ENCODE measurements around the gene GBA3.

GBA3 gene

GRCh38 chr4:22672944-22673343 is 19.8 kb upstream of the GBA3 start:
- no peak overlapping the region for H3K14ac ChIP-seq (ENCODE audit: low read length)
- no peaks in the 10 kb centered on the region for H3K36me3 ChIP-seq (replicated peaks in 1 of 2; ENCODE audit: control insufficient read depth in 2 of 2, insufficient read depth in 2 of 2, low read length in 2 of 2)
- no peak overlapping the region for H3K23ac ChIP-seq (ENCODE audit: low read depth, low read length, poor library complexity)
- H3K18ac ChIP-seq (ENCODE audit: low read length), result no peak overlapping the region
- no peak overlapping the region for H2AFZ ChIP-seq (ENCODE audit: low read length)
- no peak overlapping the region for H4K8ac ChIP-seq (ENCODE audit: low read depth, low read length)
- H2BK120ac ChIP-seq (ENCODE audit: low read depth, low read length), result no peak overlapping the region
- no peak overlapping the region for H3K27ac ChIP-seq (replicated peaks; ENCODE audit: low read length)
- no peak overlapping the region for H3K9ac ChIP-seq (ENCODE audit: low read depth, low read length, poor library complexity)
- no peak overlapping the region for H4K91ac ChIP-seq (ENCODE audit: low read depth, low read length, poor library complexity)
- no CpG with 5 or more reads among the region's 4 CpGs for WGBS, 2 donors (ENCODE audit: extremely low coverage in 2 of 2, insufficient read length in 2 of 2, insufficient replicate concordance in 1 of 2)
- no peak overlapping the region for H3K4me2 ChIP-seq (ENCODE audit: insufficient read depth, low read length, poor library complexity, severe bottlenecking)
- H3K27me3 ChIP-seq (ENCODE audit: control insufficient read depth in 3 of 3, insufficient read depth in 3 of 3, low read depth in 1 of 3, low read length in 3 of 3), result no peaks in the 10 kb centered on the region
- no peak overlapping the region for H2BK15ac ChIP-seq (ENCODE audit: low read length)
- H3K4me3 ChIP-seq (ENCODE audit: low read length in 2 of 2), result no peak overlapping the region
- no peak overlapping the region for H2BK5ac ChIP-seq (ENCODE audit: low read length)
- no peak overlapping the region for H2AK5ac ChIP-seq (ENCODE audit: low read depth, low read length)
- H3K9me3 ChIP-seq (replicated peaks in 1 of 2; ENCODE audit: control insufficient read depth in 2 of 2, insufficient read depth in 1 of 2, low read depth in 1 of 2, low read length in 2 of 2), result no peaks in the 10 kb centered on the region
- H3K4me1 ChIP-seq (ENCODE audit: control insufficient read depth in 2 of 2, insufficient read depth in 1 of 2, low read depth in 1 of 2, low read length in 2 of 2), result no peaks in the 10 kb centered on the region
- no peak overlapping the region for H3K4ac ChIP-seq (ENCODE audit: low read length)
- no peak overlapping the region for H2BK12ac ChIP-seq (ENCODE audit: low read length)
- no peak for DNase-seq (ENCODE audit: low spot score)
- no peaks in the 10 kb centered on the region for H3K79me1 ChIP-seq (ENCODE audit: low read depth, low read length)

- Histone ChIP-seq H3K4ac (ENCODE audit: low read length) (no peak overlapping the region), H2BK15ac (ENCODE audit: low read length) (no peak overlapping the region), H3K27me3 (ENCODE audit: control insufficient read depth in 3 of 3, insufficient read depth in 3 of 3, low read depth in 1 of 3, low read length in 3 of 3) (no peaks in the 10 kb centered on the region), H3K18ac (ENCODE audit: low read length) (no peak overlapping the region), H4K91ac (ENCODE audit: low read depth, low read length, poor library complexity) (no peak overlapping the region), H3K4me2 (ENCODE audit: insufficient read depth, low read length, poor library complexity, severe bottlenecking) (no peak overlapping the region), H3K9me3 (replicated peaks in 1 of 2; ENCODE audit: control insufficient read depth in 2 of 2, insufficient read depth in 1 of 2, low read depth in 1 of 2, low read length in 2 of 2) (no peaks in the 10 kb centered on the region), H2BK12ac (ENCODE audit: low read length) (no peak overlapping the region), H3K23ac (ENCODE audit: low read depth, low read length, poor library complexity) (no peak overlapping the region), H4K8ac (ENCODE audit: low read depth, low read length) (no peak overlapping the region), H3K4me1 (ENCODE audit: control insufficient read depth in 2 of 2, insufficient read depth in 1 of 2, low read depth in 1 of 2, low read length in 2 of 2) (no peaks in the 10 kb centered on the region), H3K9ac (ENCODE audit: low read depth, low read length, poor library complexity) (no peak overlapping the region), H2AK5ac (ENCODE audit: low read depth, low read length) (no peak overlapping the region), H3K27ac (replicated peaks; ENCODE audit: low read length) (no peak overlapping the region), H3K14ac (ENCODE audit: low read length) (no peak overlapping the region), H3K4me3 (ENCODE audit: low read length in 2 of 2) (no peak overlapping the region), H2BK5ac (ENCODE audit: low read length) (no peak overlapping the region), H3K36me3 (replicated peaks in 1 of 2; ENCODE audit: control insufficient read depth in 2 of 2, insufficient read depth in 2 of 2, low read length in 2 of 2) (no peaks in the 10 kb centered on the region), H2AFZ (ENCODE audit: low read length) (no peak overlapping the region), H2BK120ac (ENCODE audit: low read depth, low read length) (no peak overlapping the region), H3K79me1 (ENCODE audit: low read depth, low read length) (no peaks in the 10 kb centered on the region)
- WGBS, 2 donors (ENCODE audit: extremely low coverage in 2 of 2, insufficient read length in 2 of 2, insufficient replicate concordance in 1 of 2), result no CpG with 5 or more reads among the region's 1 CpG
- DNase-seq (ENCODE audit: low spot score), result no peak
Measured at GRCh38 chr4:22674700-22675099, 18.0 kb upstream of the GBA3 start.

- Histone ChIP-seq H3K18ac (ENCODE audit: low read length) (no peak overlapping the region), H2AFZ (ENCODE audit: low read length) (no peak overlapping the region), H3K4me3 (ENCODE audit: low read length in 2 of 2) (no peak overlapping the region), H3K9me3 (replicated peaks in 1 of 2; ENCODE audit: control insufficient read depth in 2 of 2, insufficient read depth in 1 of 2, low read depth in 1 of 2, low read length in 2 of 2) (no peaks in the 10 kb centered on the region), H3K27me3 (ENCODE audit: control insufficient read depth in 3 of 3, insufficient read depth in 3 of 3, low read depth in 1 of 3, low read length in 3 of 3) (no peaks in the 10 kb centered on the region), H2BK5ac (ENCODE audit: low read length) (no peak overlapping the region), H4K91ac (ENCODE audit: low read depth, low read length, poor library complexity) (no peak overlapping the region), H3K4me2 (ENCODE audit: insufficient read depth, low read length, poor library complexity, severe bottlenecking) (no peak overlapping the region), H3K4me1 (ENCODE audit: control insufficient read depth in 2 of 2, insufficient read depth in 1 of 2, low read depth in 1 of 2, low read length in 2 of 2) (no peaks in the 10 kb centered on the region), H3K27ac (replicated peaks; ENCODE audit: low read length) (no peak overlapping the region), H3K9ac (ENCODE audit: low read depth, low read length, poor library complexity) (no peak overlapping the region), H4K8ac (ENCODE audit: low read depth, low read length) (no peak overlapping the region), H3K14ac (ENCODE audit: low read length) (no peak overlapping the region), H2BK12ac (ENCODE audit: low read length) (no peak overlapping the region), H3K4ac (ENCODE audit: low read length) (no peak overlapping the region), H2BK15ac (ENCODE audit: low read length) (no peak overlapping the region), H3K79me1 (ENCODE audit: low read depth, low read length) (no peaks in the 10 kb centered on the region), H2AK5ac (ENCODE audit: low read depth, low read length) (no peak overlapping the region), H3K36me3 (replicated peaks in 1 of 2; ENCODE audit: control insufficient read depth in 2 of 2, insufficient read depth in 2 of 2, low read length in 2 of 2) (no peaks in the 10 kb centered on the region), H2BK120ac (ENCODE audit: low read depth, low read length) (no peak overlapping the region), H3K23ac (ENCODE audit: low read depth, low read length, poor library complexity) (no peak overlapping the region)
- DNase-seq (ENCODE audit: low spot score), result no peak
- no CpG with 5 or more reads among the region's 1 CpG for WGBS, 2 donors (ENCODE audit: extremely low coverage in 2 of 2, insufficient read length in 2 of 2, insufficient replicate concordance in 1 of 2)
Measured at GRCh38 chr4:22676063-22676462, 16.7 kb upstream of the GBA3 start.

GRCh38 chr4:22677780-22678179 is 15.0 kb upstream of the GBA3 start:
- Histone ChIP-seq H3K23ac (ENCODE audit: low read depth, low read length, poor library complexity) (no peak overlapping the region), H4K91ac (ENCODE audit: low read depth, low read length, poor library complexity) (no peak overlapping the region), H4K8ac (ENCODE audit: low read depth, low read length) (no peak overlapping the region), H3K4me1 (ENCODE audit: control insufficient read depth in 2 of 2, insufficient read depth in 1 of 2, low read depth in 1 of 2, low read length in 2 of 2) (no peaks in the 10 kb centered on the region), H3K14ac (ENCODE audit: low read length) (no peak overlapping the region), H2BK5ac (ENCODE audit: low read length) (no peak overlapping the region), H3K4ac (ENCODE audit: low read length) (no peak overlapping the region), H3K79me1 (ENCODE audit: low read depth, low read length) (no peaks in the 10 kb centered on the region), H3K9ac (ENCODE audit: low read depth, low read length, poor library complexity) (no peak overlapping the region), H2BK12ac (ENCODE audit: low read length) (no peak overlapping the region), H3K36me3 (replicated peaks in 1 of 2; ENCODE audit: control insufficient read depth in 2 of 2, insufficient read depth in 2 of 2, low read length in 2 of 2) (no peaks in the 10 kb centered on the region), H3K9me3 (replicated peaks in 1 of 2; ENCODE audit: control insufficient read depth in 2 of 2, insufficient read depth in 1 of 2, low read depth in 1 of 2, low read length in 2 of 2) (no peaks in the 10 kb centered on the region), H2AK5ac (ENCODE audit: low read depth, low read length) (no peak overlapping the region), H3K18ac (ENCODE audit: low read length) (no peak overlapping the region), H3K27ac (replicated peaks; ENCODE audit: low read length) (no peak overlapping the region), H2BK15ac (ENCODE audit: low read length) (no peak overlapping the region), H3K27me3 (ENCODE audit: control insufficient read depth in 3 of 3, insufficient read depth in 3 of 3, low read depth in 1 of 3, low read length in 3 of 3) (no peaks in the 10 kb centered on the region), H3K4me3 (ENCODE audit: low read length in 2 of 2) (no peak overlapping the region), H2AFZ (ENCODE audit: low read length) (no peak overlapping the region), H2BK120ac (ENCODE audit: low read depth, low read length) (no peak overlapping the region), H3K4me2 (ENCODE audit: insufficient read depth, low read length, poor library complexity, severe bottlenecking) (no peak overlapping the region)
- no peak for DNase-seq (ENCODE audit: low spot score)
- no CpG with 5 or more reads among the region's 1 CpG for WGBS, 2 donors (ENCODE audit: extremely low coverage in 2 of 2, insufficient read length in 2 of 2, insufficient replicate concordance in 1 of 2)

All from neuronal stem cell (in vitro differentiated cells).